CD4-positive, alpha-beta memory T cell (primary cell): ENCODE data around the gene TM2D1. TPM values are rescaled to one million over a fixed set of nuclear protein-coding genes. Genes with fewer than 3 reads are reported as not detected.

Experiments used
- CTCF ChIA-PET: fragments of 350-600 bp; sonication (Branson Sonifier 250); formaldehyde crosslinking; loops from one replicate; lab custom pipeline; 2021; ENCODE audit warnings: inconsistent platforms; ENCODE audit not compliant: partially characterized antibody; lab: Charles Lee
- POLR2A ChIA-PET: fragments of 350-600 bp; sonication (Branson Sonifier 250); formaldehyde crosslinking; loops from one replicate; lab custom pipeline; 2021; ENCODE audit not compliant: partially characterized antibody; lab: Charles Lee
- DNase-seq, 5 donors: peaks; one replicate each; pipeline versions ENCODE4 v3.0.0 to v3.0.0-alpha.2; 2020 to 2022; ENCODE audit warnings: mixed read lengths in 1 of 5
- H3K27ac ChIP-seq: one replicate; pipeline ENCODE4 v1.7.0; 2013; ENCODE audit warnings: low read depth, low read length
- H3K27me3 ChIP-seq: 2 replicates; pipeline ENCODE4 v1.7.0; 2013; ENCODE audit warnings: mild to moderate bottlenecking, low read length, moderate library complexity; ENCODE audit not compliant: insufficient read depth
- H3K36me3 ChIP-seq: 2 replicates; pipeline ENCODE4 v1.7.0; 2013; ENCODE audit warnings: mild to moderate bottlenecking, low read length, moderate library complexity; ENCODE audit not compliant: insufficient read depth
- H3K4me1 ChIP-seq: 2 replicates; pipeline ENCODE4 v1.7.0; 2013; ENCODE audit warnings: mild to moderate bottlenecking, low read length, moderate library complexity; ENCODE audit not compliant: insufficient read depth
- H3K4me3 ChIP-seq, 2 donors: one replicate each; pipeline ENCODE4 v1.7.0; 2013; ENCODE audit warnings: low read length in 2 of 2, mild to moderate bottlenecking in 1 of 2
- H3K9me3 ChIP-seq, 2 donors: one replicate each; pipeline ENCODE4 v1.7.0; 2013; ENCODE audit warnings: low read length in 2 of 2, control low read depth in 1 of 2; ENCODE audit not compliant: control insufficient read depth in 1 of 2
- H3K27ac Mint-ChIP-seq, 7 donors: one replicate each; pipeline ENCODE4 v1.8.0; 2020 to 2021; ENCODE audit warnings: mixed read lengths in 7 of 7, mild to moderate bottlenecking in 6 of 7, inconsistent platforms in 3 of 7, moderate library complexity in 3 of 7
- H3K27me3 Mint-ChIP-seq, 2 donors: one replicate each; pipeline ENCODE4 v1.8.0; 2020 to 2021; ENCODE audit warnings: mixed read lengths in 2 of 2
- H3K36me3 Mint-ChIP-seq, 2 donors: one replicate each; pipeline ENCODE4 v1.8.0; 2020 to 2021; ENCODE audit warnings: mixed read lengths in 2 of 2, inconsistent platforms in 1 of 2, mild to moderate bottlenecking in 1 of 2
- H3K4me1 Mint-ChIP-seq, 4 donors: one replicate each; pipeline ENCODE4 v1.8.0; 2020 to 2021; ENCODE audit warnings: mixed read lengths in 4 of 4, mild to moderate bottlenecking in 1 of 4
- H3K4me3 Mint-ChIP-seq, 8 donors: one replicate each; pipeline ENCODE4 v1.8.0; 2020 to 2021; ENCODE audit warnings: mixed read lengths in 8 of 8, mild to moderate bottlenecking in 7 of 8, moderate library complexity in 6 of 8, inconsistent platforms in 3 of 8
- H3K9me3 Mint-ChIP-seq, 8 donors: one replicate each; pipeline ENCODE4 v1.8.0; 2020 to 2021; ENCODE audit warnings: mixed read lengths in 8 of 8, mild to moderate bottlenecking in 5 of 8, inconsistent platforms in 3 of 8, moderate library complexity in 1 of 8
- intact Hi-C: fragments of 100-400 bp; cut with micrococcal nuclease; formaldehyde crosslinking; loops from one replicate; pipeline ENCODE4 v1.15.1; 2023
- polyA plus RNA-seq, 2 donors: library from polyadenylated mRNA; unstranded; fragments of 300-500 nt; fragmentation: Illumina TruSeq; gene quantifications; one replicate each; pipeline ENCODE4 v1.2.3, GENCODE V29; 2021
- total RNA-seq, 2 experiments: library from RNA; stranded (reverse); gene quantifications; one replicate each; pipeline ENCODE4 v1.2.3, GENCODE V29; 2021

The TM2D1 gene
- total RNA-seq (10 to 100 TPM; 50.7 to 55.1 TPM), polyA plus RNA-seq (10 to 100 TPM; 33.3 to 38.8 TPM)

DNA sequence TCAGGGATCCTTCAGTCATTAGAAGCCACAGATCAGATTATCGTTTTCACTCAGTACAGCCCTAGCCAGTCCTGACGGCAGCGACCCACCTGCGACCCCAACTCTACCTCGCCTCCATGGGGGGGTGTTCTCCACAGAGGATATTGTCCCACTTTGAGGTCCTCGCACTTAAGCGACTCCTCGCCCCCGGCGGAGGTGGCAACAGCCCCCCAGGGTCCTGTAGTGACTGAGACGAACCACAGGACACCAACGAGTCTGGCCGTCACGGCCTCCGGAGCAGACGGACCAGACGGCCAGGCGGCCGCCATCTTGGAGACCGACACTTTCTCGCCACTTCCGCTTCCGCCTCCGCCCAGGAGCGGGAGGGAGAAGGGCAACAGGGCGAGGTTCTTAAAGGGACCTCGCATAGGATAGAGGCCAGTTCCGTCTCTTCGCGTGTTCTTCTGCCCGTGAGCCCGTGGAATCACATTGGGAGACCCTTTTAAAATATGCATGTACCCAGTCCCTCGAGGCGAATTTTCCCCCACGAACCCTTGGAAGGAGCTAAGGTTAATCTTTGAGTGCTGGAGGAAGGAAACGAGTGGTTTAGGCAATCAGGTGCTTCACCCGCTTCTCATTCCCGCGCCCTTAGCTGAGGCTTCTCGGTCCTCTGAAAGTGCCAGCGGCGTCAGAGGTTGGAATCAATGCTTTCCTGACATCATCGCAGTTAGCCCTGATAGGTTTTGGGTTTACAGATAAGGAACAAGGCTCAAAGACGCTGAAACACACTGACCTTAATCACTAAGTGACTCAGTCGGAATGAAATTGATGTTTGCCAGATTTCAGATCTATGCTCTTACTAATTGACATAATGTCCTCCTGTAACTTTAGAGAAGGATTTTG is at the start of gene TM2D1:
TM2D1 (minus strand) TSS at position 329 of the 882 bp plus-strand sequence; CDS start at position 308, 21 bp downstream.
- Histone ChIP-seq H3K27me3 (no peaks in the 10 kb centered on the region), H3K4me1 (peaks cover 29% of the 10 kb centered on the region), H3K36me3 (peaks cover 3% of the 10 kb centered on the region), H3K27ac (peak within 1 kb of the TSS; percentile 88), H3K4me3 (peak within 1 kb of the TSS; percentile 85 to 100), H3K9me3 (no peaks in the 10 kb centered on the region)
- Mint-ChIP-seq H3K27me3 (no peaks in the 10 kb centered on the region), H3K9me3 (no peaks in the 10 kb centered on the region), H3K27ac (peak within 1 kb of the TSS; percentile 94 to 98 (median 98)), H3K4me3 (peak within 1 kb of the TSS; percentile 92 to 99 (median 96)), H3K36me3 (peaks cover 0 to 22% of the 10 kb centered on the region in 2 donors), H3K4me1 (peaks cover 14 to 39% (median 25%) of the 10 kb centered on the region in 4 donors)
- intact Hi-C loops: loop anchor here (1.0 to 10.0 kb wide), 7 partner anchors 11 to 1910 kb away; partner anchors contain the start of genes HOOK1 and PATJ
- CTCF ChIA-PET: interaction anchor here (1.8 kb wide), 1 partner anchor 118 kb away, joined by 4 read pairs; no protein-coding TSS in a partner anchor
- POLR2A ChIA-PET: interaction anchor here (0.6 to 2.4 kb wide), 7 partner anchors 12 to 60 kb away, joined by 3 to 16 read pairs (median 4); no protein-coding TSS in a partner anchor
- peak; percentile 82 to 88 (median 83) for DNase-seq

DNA sequence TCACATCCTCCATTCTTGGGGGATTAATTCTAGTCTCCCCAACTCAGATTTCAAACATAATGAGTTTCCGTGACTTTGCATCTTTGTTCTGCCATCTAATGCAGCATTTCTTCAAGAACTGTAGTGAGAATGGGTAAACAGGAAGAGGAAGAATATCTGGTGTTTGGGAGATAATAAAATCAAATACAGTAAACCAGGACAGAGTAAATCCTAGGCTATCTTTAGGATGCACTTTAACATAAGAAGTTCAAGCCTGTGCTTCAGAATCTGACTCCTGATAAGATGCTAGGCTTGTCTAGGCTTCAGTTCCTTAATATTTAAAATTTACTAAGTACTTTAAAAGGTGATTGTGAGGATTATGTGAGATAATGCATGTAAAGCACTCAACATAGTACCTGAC is 45.2 kb upstream of the TM2D1 start:
- Mint-ChIP-seq H3K9me3 (no peaks in the 10 kb centered on the region), H3K36me3 (peaks cover 34 to 49% of the 10 kb centered on the region in 2 donors), H3K27me3 (no peaks in the 10 kb centered on the region), H3K4me1 (peaks cover 2 to 15% (median 8%) of the 10 kb centered on the region in 4 donors), H3K4me3 (no peak overlapping the region), H3K27ac (no peak overlapping the region)
- Histone ChIP-seq H3K9me3 (no peaks in the 10 kb centered on the region), H3K36me3 (peaks cover 7% of the 10 kb centered on the region), H3K4me3 (no peak overlapping the region), H3K27ac (no peak overlapping the region), H3K27me3 (no peaks in the 10 kb centered on the region), H3K4me1 (peaks cover 15% of the 10 kb centered on the region)
- DNase-seq: no peak
- intact Hi-C loops: no loop called here
- CTCF ChIA-PET: no interaction called here
- POLR2A ChIA-PET: no interaction called here

DNA sequence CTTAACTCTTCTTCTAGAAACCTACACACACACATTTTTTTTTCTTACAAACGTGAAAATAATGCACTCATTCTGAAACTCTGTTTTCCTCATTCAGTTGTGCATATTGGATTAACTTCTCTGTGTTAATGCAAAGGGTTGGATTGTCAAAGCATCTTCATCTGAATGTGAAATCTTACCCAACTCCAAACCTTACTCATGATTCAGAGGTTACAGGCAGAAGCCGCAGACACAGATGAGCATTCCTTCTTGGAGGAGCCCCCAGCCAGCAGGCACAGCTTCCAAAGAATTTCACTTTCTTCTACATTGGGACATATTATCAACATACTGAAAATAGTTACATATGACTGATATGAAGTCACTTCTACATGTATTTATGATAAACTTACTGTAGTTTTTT is 33.0 kb upstream of the TM2D1 start:
- ChIA-PET CTCF (no interaction called here), POLR2A (no interaction called here)
- no peak for DNase-seq
- no peaks in the 10 kb centered on the region for H3K9me3 Mint-ChIP-seq
- H3K9me3 ChIP-seq: no peaks in the 10 kb centered on the region
- H3K27me3 Mint-ChIP-seq: no peaks in the 10 kb centered on the region
- no peak overlapping the region for H3K27ac ChIP-seq
- H3K4me1 ChIP-seq: no peaks in the 10 kb centered on the region
- peak overlapping the region in 4 of 7 donors; percentile 24 to 51 (median 40) for H3K27ac Mint-ChIP-seq
- no peak overlapping the region for H3K4me3 ChIP-seq
- no peaks in the 10 kb centered on the region for H3K36me3 ChIP-seq
- no peak overlapping the region for H3K4me3 Mint-ChIP-seq
- intact Hi-C loops: no loop called here
- peaks cover 2 to 11% of the 10 kb centered on the region in 2 donors for H3K36me3 Mint-ChIP-seq
- peaks cover 8 to 10% (median 10%) of the 10 kb centered on the region in 4 donors for H3K4me1 Mint-ChIP-seq
- H3K27me3 ChIP-seq: no peaks in the 10 kb centered on the region

DNA sequence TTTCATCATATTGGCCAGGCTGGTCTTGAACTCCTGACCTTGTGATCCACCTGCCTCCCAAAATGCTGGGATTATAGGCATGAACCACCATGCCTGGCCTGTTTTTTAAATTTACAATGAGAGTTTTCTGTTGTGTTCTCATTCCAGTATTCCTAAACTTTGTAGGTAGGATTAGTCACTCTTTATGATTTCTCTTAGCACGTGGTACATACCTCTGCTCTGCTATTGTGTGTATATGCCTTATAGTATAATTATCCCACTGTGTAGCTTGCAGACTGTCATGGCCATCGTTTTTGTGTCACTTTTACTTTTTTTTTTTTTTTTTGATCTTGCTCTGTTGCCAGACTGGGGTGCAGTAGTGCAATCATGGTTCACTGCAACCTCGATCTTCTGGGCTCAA is 31.8 kb upstream of the TM2D1 start:
- H3K4me3 ChIP-seq: no peak overlapping the region
- intact Hi-C loops: no loop called here
- H3K9me3 ChIP-seq: no peaks in the 10 kb centered on the region
- no peak overlapping the region for H3K27ac ChIP-seq
- Mint-ChIP-seq H3K4me3 (no peak overlapping the region), H3K27ac (no peak overlapping the region), H3K27me3 (no peaks in the 10 kb centered on the region), H3K9me3 (no peaks in the 10 kb centered on the region), H3K4me1 (peaks cover 8 to 10% (median 10%) of the 10 kb centered on the region in 4 donors), H3K36me3 (peaks cover 2 to 9% of the 10 kb centered on the region in 2 donors)
- no peak for DNase-seq
- CTCF ChIA-PET: no interaction called here
- no peaks in the 10 kb centered on the region for H3K27me3 ChIP-seq
- H3K4me1 ChIP-seq: no peaks in the 10 kb centered on the region
- no peaks in the 10 kb centered on the region for H3K36me3 ChIP-seq
- POLR2A ChIA-PET: no interaction called here

DNA sequence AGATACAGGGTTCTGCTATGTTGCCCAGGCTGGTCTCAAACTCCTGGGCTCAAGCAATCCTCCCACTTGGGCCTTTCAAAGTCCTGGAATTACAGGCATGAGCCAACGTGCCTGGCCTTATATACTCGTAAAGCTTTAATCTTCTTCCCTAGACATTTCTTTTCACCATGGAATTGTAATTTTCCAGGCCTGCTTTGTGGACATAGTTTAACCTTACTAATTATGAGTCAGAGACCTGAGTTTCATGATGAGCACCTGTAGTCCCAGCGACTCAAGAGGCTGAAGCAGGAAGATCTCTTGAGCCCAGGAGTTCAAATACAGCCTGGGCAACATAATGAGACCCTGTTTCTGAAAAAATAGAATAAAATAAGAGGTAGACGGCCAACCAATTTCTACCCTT is 29.6 kb upstream of the TM2D1 start:
- H3K4me3 Mint-ChIP-seq: peak overlapping the region in 1 of 8 donors; percentile 2
- peaks cover 2 to 6% of the 10 kb centered on the region in 2 donors for H3K36me3 Mint-ChIP-seq
- ChIA-PET POLR2A (no interaction called here), CTCF (interaction anchor here (1.4 kb wide), 1 partner anchor 11 kb away, joined by 4 read pairs; no protein-coding TSS in a partner anchor)
- H3K9me3 Mint-ChIP-seq: no peaks in the 10 kb centered on the region
- H3K27ac Mint-ChIP-seq: no peak overlapping the region
- Histone ChIP-seq H3K4me3 (no peak overlapping the region), H3K36me3 (no peaks in the 10 kb centered on the region), H3K9me3 (no peaks in the 10 kb centered on the region), H3K27me3 (no peaks in the 10 kb centered on the region), H3K27ac (no peak overlapping the region), H3K4me1 (no peaks in the 10 kb centered on the region)
- no peaks in the 10 kb centered on the region for H3K27me3 Mint-ChIP-seq
- H3K4me1 Mint-ChIP-seq: peaks cover 5 to 15% (median 9%) of the 10 kb centered on the region in 4 donors
- DNase-seq: no peak
- intact Hi-C loops: no loop called here

DNA sequence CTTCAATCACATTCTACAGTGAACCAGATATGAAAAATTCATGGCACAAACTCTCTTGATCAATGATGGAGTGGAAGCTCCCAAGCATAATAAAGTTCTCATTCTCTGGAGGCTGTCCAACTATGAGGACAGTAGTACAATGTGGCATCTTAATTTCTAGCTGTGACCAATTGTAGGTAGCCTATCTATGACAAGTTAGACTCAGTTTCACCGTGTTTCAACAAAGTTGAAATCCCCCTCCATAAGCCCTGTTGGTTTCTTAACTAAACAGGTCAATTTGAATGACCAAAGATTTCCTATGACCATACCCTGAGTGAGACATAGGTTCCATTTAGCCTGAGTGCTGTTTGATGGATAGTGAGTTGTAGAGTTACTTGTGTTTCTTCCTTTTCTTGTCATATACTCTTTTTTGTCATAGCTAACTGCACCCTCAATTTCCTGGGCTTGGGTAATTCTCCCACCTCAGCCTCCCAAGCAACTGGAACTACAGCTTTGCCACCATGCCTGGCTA is 29.1 kb upstream of the TM2D1 start:
- Histone ChIP-seq H3K4me3 (no peak overlapping the region), H3K9me3 (no peaks in the 10 kb centered on the region), H3K36me3 (no peaks in the 10 kb centered on the region), H3K4me1 (no peaks in the 10 kb centered on the region), H3K27ac (no peak overlapping the region), H3K27me3 (no peaks in the 10 kb centered on the region)
- ChIA-PET POLR2A (no interaction called here), CTCF (interaction anchor here (1.4 kb wide), 1 partner anchor 10 kb away, joined by 4 read pairs; no protein-coding TSS in a partner anchor)
- Mint-ChIP-seq H3K27ac (no peak overlapping the region), H3K27me3 (no peaks in the 10 kb centered on the region), H3K4me3 (no peak overlapping the region), H3K36me3 (peaks cover 2 to 6% of the 10 kb centered on the region in 2 donors), H3K4me1 (peaks cover 6 to 18% (median 9%) of the 10 kb centered on the region in 4 donors), H3K9me3 (no peaks in the 10 kb centered on the region)
- no peak for DNase-seq
- intact Hi-C loops: no loop called here

DNA sequence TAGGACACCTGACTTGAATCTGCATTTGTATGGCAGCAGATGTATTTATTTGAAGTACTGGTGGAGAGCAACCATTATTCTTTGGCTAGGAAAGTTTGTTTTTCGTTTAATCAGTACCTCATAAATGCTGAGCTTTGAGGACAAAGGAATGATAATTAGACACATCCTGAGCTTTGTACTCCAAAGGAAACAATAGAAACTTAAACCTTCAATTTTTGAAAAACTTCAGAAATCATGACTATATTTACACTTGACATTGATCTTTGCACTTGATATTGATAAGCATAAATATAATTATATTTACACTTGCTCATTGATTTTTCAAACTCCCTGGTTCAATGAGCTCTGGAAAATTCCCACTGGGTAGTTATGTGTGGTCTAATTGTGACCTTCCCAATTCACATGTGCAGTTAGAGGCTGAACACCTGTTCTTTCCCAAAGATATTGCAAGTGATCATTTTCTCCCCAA is 28.0 kb upstream of the TM2D1 start:
- H3K27me3 Mint-ChIP-seq: no peaks in the 10 kb centered on the region
- no peak overlapping the region for H3K27ac ChIP-seq
- H3K9me3 ChIP-seq: no peaks in the 10 kb centered on the region
- H3K4me3 ChIP-seq: no peak overlapping the region
- peaks cover 1 to 2% of the 10 kb centered on the region in 2 donors for H3K36me3 Mint-ChIP-seq
- no peak for DNase-seq
- no peaks in the 10 kb centered on the region for H3K27me3 ChIP-seq
- intact Hi-C loops: no loop called here
- no peaks in the 10 kb centered on the region for H3K9me3 Mint-ChIP-seq
- CTCF ChIA-PET: no interaction called here
- no peaks in the 10 kb centered on the region for H3K36me3 ChIP-seq
- H3K4me3 Mint-ChIP-seq: no peak overlapping the region
- H3K4me1 Mint-ChIP-seq: peaks cover 4 to 17% (median 7%) of the 10 kb centered on the region in 4 donors
- POLR2A ChIA-PET: no interaction called here
- no peaks in the 10 kb centered on the region for H3K4me1 ChIP-seq
- no peak overlapping the region for H3K27ac Mint-ChIP-seq
